Vagina (tissue), 2 donors: ENCODE results near the gene APBB2.

ENCODE experiments used
- POLR2A ChIP-seq, 2 donors: fragments of 450-650 bp; IDR thresholded peaks; one replicate each; pipeline ENCODE4 v1.6.1; 2017; ENCODE audit warnings: antibody characterized with exemption in 2 of 2, mild to moderate bottlenecking in 2 of 2, moderate library complexity in 2 of 2
- TF ChIP-seq, protein P1 (sequence below), 3 experiments: fragments of 450-650 bp in 2 of 3; fragments of 200-600 bp in 1 of 3; sonication (generic) in 1 of 3; IDR thresholded peaks; one replicate each; pipeline ENCODE4 v1.5.1; 2017 to 2019; ENCODE audit warnings: antibody characterized with exemption in 3 of 3, mild to moderate bottlenecking in 2 of 3, moderate library complexity in 2 of 3

DNA sequence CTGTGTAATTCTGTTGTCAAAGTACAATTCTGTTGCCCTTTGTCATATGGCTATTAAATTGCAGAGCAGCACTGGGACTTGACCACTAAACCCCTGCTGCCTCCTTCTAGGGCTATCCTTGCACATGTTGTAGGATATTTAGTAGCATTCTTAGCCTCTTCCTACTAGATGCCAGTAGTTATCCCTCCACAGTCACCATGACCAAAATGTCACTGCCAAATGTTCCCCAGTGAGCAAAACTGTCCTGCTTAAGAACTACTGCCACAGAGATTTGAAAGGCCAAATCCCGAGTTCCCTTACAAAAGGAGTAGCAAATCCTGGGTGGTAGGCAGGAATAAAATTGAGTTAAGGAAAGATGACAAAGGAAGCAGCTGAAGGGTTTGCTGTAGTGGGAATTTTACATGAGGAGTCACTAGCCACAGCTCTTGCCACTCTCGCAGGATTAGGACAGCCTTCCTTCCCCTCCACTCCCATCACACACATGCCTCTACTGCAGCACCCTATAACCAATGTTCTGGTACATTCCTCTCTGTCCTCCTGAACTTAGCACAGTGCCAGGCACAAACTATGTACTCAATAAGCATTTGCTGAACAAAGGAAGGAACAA, 8.4 kb downstream of the APBB2 start:
- TF ChIP-seq, protein P1, sequence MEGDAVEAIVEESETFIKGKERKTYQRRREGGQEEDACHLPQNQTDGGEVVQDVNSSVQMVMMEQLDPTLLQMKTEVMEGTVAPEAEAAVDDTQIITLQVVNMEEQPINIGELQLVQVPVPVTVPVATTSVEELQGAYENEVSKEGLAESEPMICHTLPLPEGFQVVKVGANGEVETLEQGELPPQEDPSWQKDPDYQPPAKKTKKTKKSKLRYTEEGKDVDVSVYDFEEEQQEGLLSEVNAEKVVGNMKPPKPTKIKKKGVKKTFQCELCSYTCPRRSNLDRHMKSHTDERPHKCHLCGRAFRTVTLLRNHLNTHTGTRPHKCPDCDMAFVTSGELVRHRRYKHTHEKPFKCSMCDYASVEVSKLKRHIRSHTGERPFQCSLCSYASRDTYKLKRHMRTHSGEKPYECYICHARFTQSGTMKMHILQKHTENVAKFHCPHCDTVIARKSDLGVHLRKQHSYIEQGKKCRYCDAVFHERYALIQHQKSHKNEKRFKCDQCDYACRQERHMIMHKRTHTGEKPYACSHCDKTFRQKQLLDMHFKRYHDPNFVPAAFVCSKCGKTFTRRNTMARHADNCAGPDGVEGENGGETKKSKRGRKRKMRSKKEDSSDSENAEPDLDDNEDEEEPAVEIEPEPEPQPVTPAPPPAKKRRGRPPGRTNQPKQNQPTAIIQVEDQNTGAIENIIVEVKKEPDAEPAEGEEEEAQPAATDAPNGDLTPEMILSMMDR (IDR thresholded peaks at IDR 0.05): no peak
- TF ChIP-seq POLR2A (IDR thresholded peaks at IDR 0.05): no peak
